Measurements from ENCODE around the gene MANF. TPM values are rescaled to one million over a fixed set of nuclear protein-coding genes. Genes with fewer than 3 reads are reported as not detected.

Gene MANF
- total RNA-seq, 3 donors from 2014 or later (not counting 1 experiment from before 2014, with no cell fraction given), result 51.7 to 58.6 (median 58.3) TPM

GRCh38 chr3:51380601-51381332 is 4.3 kb upstream of the MANF start:
- H3K4me3 ChIP-seq (ENCODE audit: low read length), result no peak overlapping the region
- no peak for TF ChIP-seq CTCF (IDR thresholded peaks at IDR 0.05)
- Mint-ChIP-seq H3K4me1 (peaks cover 18 to 21% of the 10 kb centered on the region in 2 donors), H3K36me3 (no peaks in the 10 kb centered on the region), H3K27ac (no peak overlapping the region), H3K4me3 (no peak overlapping the region), H3K27me3 (ENCODE audit: low read depth in 2 of 2) (peaks cover 0 to 2% of the 10 kb centered on the region in 2 donors), H3K9me3 (no peaks in the 10 kb centered on the region)
- no peaks in the 10 kb centered on the region for H3K27me3 ChIP-seq (ENCODE audit: control insufficient read depth, insufficient read depth, low read length)
- DNase-seq (no peak), ATAC-seq (no peak)
- no peaks in the 10 kb centered on the region for H3K9me3 ChIP-seq (ENCODE audit: control insufficient read depth, insufficient read depth, low read length)
- H3K36me3 ChIP-seq (ENCODE audit: control insufficient read depth, insufficient read depth, low read length), result no peaks in the 10 kb centered on the region
- peaks cover 17% of the 10 kb centered on the region for H3K4me1 ChIP-seq (ENCODE audit: control insufficient read depth, insufficient read depth, low read length)
- WGBS (ENCODE audit: insufficient coverage), result 96% methylated on average over 15 of the region's 15 CpGs
- intact Hi-C loops (cut with micrococcal nuclease), result loop anchor here (10.0 kb wide), 1 partner anchor 1026 kb away; the partner anchor contains the start of genes CYB561D2, NPRL2 and TMEM115
- no peak overlapping the region for H3K27ac ChIP-seq (ENCODE audit: low read length)

GRCh38 chr3:51381333-51381705 is 3.8 kb upstream of the MANF start:
- Histone ChIP-seq H3K4me1 (ENCODE audit: control insufficient read depth, insufficient read depth, low read length) (peaks cover 23% of the 10 kb centered on the region), H3K36me3 (ENCODE audit: control insufficient read depth, insufficient read depth, low read length) (no peaks in the 10 kb centered on the region), H3K27me3 (ENCODE audit: control insufficient read depth, insufficient read depth, low read length) (no peaks in the 10 kb centered on the region), H3K27ac (ENCODE audit: low read length) (no peak overlapping the region), H3K9me3 (ENCODE audit: control insufficient read depth, insufficient read depth, low read length) (no peaks in the 10 kb centered on the region), H3K4me3 (ENCODE audit: low read length) (no peak overlapping the region)
- intact Hi-C loops (cut with micrococcal nuclease), result loop anchor here (10.0 kb wide), 1 partner anchor 1027 kb away; the partner anchor contains the start of genes CYB561D2, NPRL2 and TMEM115
- no peak overlapping the region for H3K27ac Mint-ChIP-seq
- H3K4me1 Mint-ChIP-seq, result peaks cover 24 to 26% of the 10 kb centered on the region in 2 donors
- no peak overlapping the region for H3K4me3 Mint-ChIP-seq
- 94% methylated on average over 18 of the region's 18 CpGs for WGBS (ENCODE audit: insufficient coverage)
- ATAC-seq (no peak), DNase-seq (no peak)
- peaks cover 0 to 2% of the 10 kb centered on the region in 2 donors for H3K27me3 Mint-ChIP-seq (ENCODE audit: low read depth in 2 of 2)
- no peaks in the 10 kb centered on the region for H3K9me3 Mint-ChIP-seq
- no peaks in the 10 kb centered on the region for H3K36me3 Mint-ChIP-seq
- TF ChIP-seq CTCF (IDR thresholded peaks at IDR 0.05), result no peak

GRCh38 chr3:51382076-51382745 is 2.9 kb upstream of the MANF start:
- H3K4me3 ChIP-seq (ENCODE audit: low read length), result no peak overlapping the region
- no peaks in the 10 kb centered on the region for H3K36me3 ChIP-seq (ENCODE audit: control insufficient read depth, insufficient read depth, low read length)
- H3K27ac Mint-ChIP-seq, result no peak overlapping the region
- no peaks in the 10 kb centered on the region for H3K36me3 Mint-ChIP-seq
- H3K27ac ChIP-seq (ENCODE audit: low read length), result no peak overlapping the region
- H3K9me3 ChIP-seq (ENCODE audit: control insufficient read depth, insufficient read depth, low read length), result no peaks in the 10 kb centered on the region
- H3K27me3 ChIP-seq (ENCODE audit: control insufficient read depth, insufficient read depth, low read length), result no peaks in the 10 kb centered on the region
- H3K9me3 Mint-ChIP-seq, result no peaks in the 10 kb centered on the region
- WGBS (ENCODE audit: insufficient coverage), result 100% methylated on average over 3 of the region's 4 CpGs
- intact Hi-C loops (cut with micrococcal nuclease), result loop anchor here (10.0 kb wide), 1 partner anchor 1027 kb away; the partner anchor contains the start of genes CYB561D2, NPRL2 and TMEM115
- no peak for ATAC-seq
- DNase-seq, result no peak
- H3K4me1 Mint-ChIP-seq, result peaks cover 29 to 31% of the 10 kb centered on the region in 2 donors
- H3K4me3 Mint-ChIP-seq, result no peak overlapping the region
- TF ChIP-seq CTCF (IDR thresholded peaks at IDR 0.05), result no peak
- peaks cover 0 to 2% of the 10 kb centered on the region in 2 donors for H3K27me3 Mint-ChIP-seq (ENCODE audit: low read depth in 2 of 2)
- H3K4me1 ChIP-seq (ENCODE audit: control insufficient read depth, insufficient read depth, low read length), result peaks cover 30% of the 10 kb centered on the region

Data from natural killer cell (primary cell).